Vagina (tissue), 2 donors: ENCODE data around the gene NTM.

Source experiments
- POLR2A ChIP-seq, 2 donors: fragments of 450-650 bp; IDR thresholded peaks; one replicate each; pipeline ENCODE4 v1.6.1; 2017; ENCODE audit warnings: antibody characterized with exemption in 2 of 2, mild to moderate bottlenecking in 2 of 2, moderate library complexity in 2 of 2
- POLR2AphosphoS5 ChIP-seq, 2 donors: sonication (generic); formaldehyde crosslinking; IDR thresholded peaks; one replicate each; pipeline ENCODE4 v1.9.0; 2017; ENCODE audit warnings: antibody characterized with exemption in 2 of 2, mild to moderate bottlenecking in 2 of 2, low read depth in 1 of 2; ENCODE audit not compliant: insufficient read depth in 1 of 2
- TF ChIP-seq, protein P1 (sequence below), 3 experiments: fragments of 450-650 bp in 2 of 3; fragments of 200-600 bp in 1 of 3; sonication (generic) in 1 of 3; IDR thresholded peaks; one replicate each; pipeline ENCODE4 v1.5.1; 2017 to 2019; ENCODE audit warnings: antibody characterized with exemption in 3 of 3, mild to moderate bottlenecking in 2 of 3, moderate library complexity in 2 of 3

DNA sequence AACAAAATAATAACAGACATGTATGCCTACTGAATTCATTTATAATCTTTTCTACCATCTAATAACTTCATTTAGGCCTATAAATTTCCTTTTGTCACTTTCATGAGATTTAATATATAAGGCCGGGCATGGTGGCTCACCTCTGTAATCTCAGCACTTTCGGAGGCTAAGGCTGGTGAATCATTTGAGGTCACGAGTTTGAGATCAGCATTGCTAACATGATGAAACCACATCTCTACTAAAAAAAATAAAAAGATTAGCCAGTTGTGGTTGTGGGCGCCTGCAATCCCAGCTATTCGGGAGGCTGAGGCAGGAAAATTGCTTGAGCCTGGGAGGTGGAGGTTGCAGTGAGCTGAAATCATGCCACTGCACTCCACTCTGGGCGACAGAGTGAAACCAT is 14.2 kb upstream of the NTM start:
- TF ChIP-seq, protein P1, sequence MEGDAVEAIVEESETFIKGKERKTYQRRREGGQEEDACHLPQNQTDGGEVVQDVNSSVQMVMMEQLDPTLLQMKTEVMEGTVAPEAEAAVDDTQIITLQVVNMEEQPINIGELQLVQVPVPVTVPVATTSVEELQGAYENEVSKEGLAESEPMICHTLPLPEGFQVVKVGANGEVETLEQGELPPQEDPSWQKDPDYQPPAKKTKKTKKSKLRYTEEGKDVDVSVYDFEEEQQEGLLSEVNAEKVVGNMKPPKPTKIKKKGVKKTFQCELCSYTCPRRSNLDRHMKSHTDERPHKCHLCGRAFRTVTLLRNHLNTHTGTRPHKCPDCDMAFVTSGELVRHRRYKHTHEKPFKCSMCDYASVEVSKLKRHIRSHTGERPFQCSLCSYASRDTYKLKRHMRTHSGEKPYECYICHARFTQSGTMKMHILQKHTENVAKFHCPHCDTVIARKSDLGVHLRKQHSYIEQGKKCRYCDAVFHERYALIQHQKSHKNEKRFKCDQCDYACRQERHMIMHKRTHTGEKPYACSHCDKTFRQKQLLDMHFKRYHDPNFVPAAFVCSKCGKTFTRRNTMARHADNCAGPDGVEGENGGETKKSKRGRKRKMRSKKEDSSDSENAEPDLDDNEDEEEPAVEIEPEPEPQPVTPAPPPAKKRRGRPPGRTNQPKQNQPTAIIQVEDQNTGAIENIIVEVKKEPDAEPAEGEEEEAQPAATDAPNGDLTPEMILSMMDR (IDR thresholded peaks at IDR 0.05): no peak
- no peak for TF ChIP-seq POLR2A (IDR thresholded peaks at IDR 0.05)
- no peak for TF ChIP-seq POLR2AphosphoS5 (IDR thresholded peaks at IDR 0.05; ENCODE audit: insufficient read depth in 1 of 2, low read depth in 1 of 2)
